Smooth muscle cell (in vitro differentiated cells): ENCODE data around the gene TTC8. TPM values are rescaled to one million over a fixed set of nuclear protein-coding genes. Genes with fewer than 3 reads are reported as not detected.

ENCODE experiments used
- DNase-seq: peaks from one replicate; lab custom pipeline; 2025; ENCODE audit not compliant: unreplicated experiment; lab: John Stamatoyannopoulos, UW
- H2AFZ ChIP-seq: fragments of 200-600 bp; sonication (generic); 2 replicates; pipeline ENCODE4 v1.6.0; 2016; ENCODE audit warnings: antibody characterized with exemption, low read depth, mild to moderate bottlenecking
- H3F3A ChIP-seq: fragments of 200-600 bp; sonication (generic); 2 replicates; pipeline ENCODE4 v1.6.0; 2017; ENCODE audit warnings: antibody characterized with exemption, low read depth
- H3K27ac ChIP-seq: fragments of 200-600 bp; sonication (generic); 2 replicates; pipeline ENCODE4 v1.5.1; 2016; ENCODE audit warnings: low read depth, mild to moderate bottlenecking
- H3K27me3 ChIP-seq: fragments of 200-600 bp; sonication (generic); 2 replicates; pipeline ENCODE4 v1.6.1; 2016; ENCODE audit warnings: low read depth, mild to moderate bottlenecking
- H3K36me3 ChIP-seq: fragments of 200-600 bp; sonication (generic); 2 replicates; pipeline ENCODE4 v1.5.1; 2016; ENCODE audit warnings: low read depth
- H3K4me1 ChIP-seq: fragments of 200-600 bp; sonication (generic); 2 replicates; pipeline ENCODE4 v1.5.1; 2016; ENCODE audit warnings: low read depth
- H3K4me2 ChIP-seq: fragments of 200-600 bp; sonication (generic); 2 replicates; pipeline ENCODE4 v1.6.0; 2016; ENCODE audit warnings: mild to moderate bottlenecking
- H3K4me3 ChIP-seq: fragments of 200-600 bp; sonication (generic); 2 replicates; pipeline ENCODE4 v1.5.1; 2016; ENCODE audit warnings: mild to moderate bottlenecking
- H3K79me2 ChIP-seq: fragments of 200-600 bp; sonication (generic); 2 replicates; pipeline ENCODE4 v1.6.0; 2016; ENCODE audit warnings: low read depth, mild to moderate bottlenecking
- H3K9ac ChIP-seq: fragments of 200-600 bp; sonication (generic); 2 replicates; pipeline ENCODE4 v1.6.0; 2016; ENCODE audit warnings: low read depth
- H3K9me3 ChIP-seq: fragments of 200-600 bp; sonication (generic); replicated peaks from 2 replicates; pipeline ENCODE4 v1.5.1; 2016; ENCODE audit warnings: low read depth
- H4K20me1 ChIP-seq: fragments of 200-600 bp; sonication (generic); 2 replicates; pipeline ENCODE4 v1.6.0; 2016; ENCODE audit warnings: low read depth
- WGBS: methylation state at CpG from one replicate; pipeline ENCODE4 v1.1.7; 2016; ENCODE audit warnings: low lambda C conversion rate; 5-methylcytosine and 5-hydroxymethylcytosine counted together
- polyA plus RNA-seq: library from polyadenylated mRNA; unstranded; fragments of >200 nt; fragmentation: Nextera tagmentation; extraction: Ambion mirVana; gene quantifications from 2 replicates; pipeline ENCODE4 v1.2.1, GENCODE V29; 2016
- total RNA-seq: library from RNA; depleted of rRNA; stranded (reverse); fragments of >200 nt; gene quantifications from 2 replicates; pipeline ENCODE4 v1.2.3, GENCODE V29; 2014
- TF ChIP-seq, protein P1 (sequence below): fragments of 200-600 bp; sonication (generic); IDR thresholded peaks from 2 replicates; pipeline ENCODE4 v1.5.1; 2017; ENCODE audit warnings: borderline replicate concordance, mild to moderate bottlenecking, antibody characterized with exemption; ENCODE audit not compliant: insufficient read depth, poor library complexity, severe bottlenecking

The TTC8 gene
- total and polyA plus RNA-seq, 2 experiments from 2014 or later: 20.0 to 58.9 TPM

DNA sequence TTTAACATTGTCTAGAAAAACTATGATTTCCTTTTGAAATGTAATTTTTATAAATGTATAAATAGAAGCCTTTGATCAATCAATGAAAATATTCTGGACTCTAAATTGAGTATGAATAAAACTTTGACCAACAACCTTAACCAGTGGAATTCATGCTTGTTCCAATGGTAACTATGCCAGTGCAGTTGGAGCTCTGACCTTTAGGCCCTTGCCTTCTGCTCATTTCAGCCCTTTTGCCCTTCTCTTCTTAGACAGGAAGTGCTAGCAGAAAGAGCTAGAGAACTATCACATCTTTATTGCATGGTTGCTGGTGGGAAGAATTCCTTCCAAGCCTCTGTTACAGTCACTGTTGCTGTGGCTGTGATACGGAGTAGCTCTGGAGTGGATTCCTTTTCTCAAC lies 39.7 kb downstream of the TTC8 start:
- Histone ChIP-seq H3K27ac (no peak overlapping the region), H4K20me1 (no peaks in the 10 kb centered on the region), H3K4me2 (no peak overlapping the region), H3K27me3 (no peaks in the 10 kb centered on the region), H3F3A (no peaks in the 10 kb centered on the region), H3K9me3 (no peaks in the 10 kb centered on the region), H3K9ac (no peak overlapping the region), H3K4me1 (no peaks in the 10 kb centered on the region), H3K4me3 (no peak overlapping the region), H3K36me3 (peaks cover 2% of the 10 kb centered on the region), H3K79me2 (no peaks in the 10 kb centered on the region), H2AFZ (no peak overlapping the region)
- WGBS: 64% methylated on average over 1 of the region's 1 CpG
- TF ChIP-seq, protein P1, sequence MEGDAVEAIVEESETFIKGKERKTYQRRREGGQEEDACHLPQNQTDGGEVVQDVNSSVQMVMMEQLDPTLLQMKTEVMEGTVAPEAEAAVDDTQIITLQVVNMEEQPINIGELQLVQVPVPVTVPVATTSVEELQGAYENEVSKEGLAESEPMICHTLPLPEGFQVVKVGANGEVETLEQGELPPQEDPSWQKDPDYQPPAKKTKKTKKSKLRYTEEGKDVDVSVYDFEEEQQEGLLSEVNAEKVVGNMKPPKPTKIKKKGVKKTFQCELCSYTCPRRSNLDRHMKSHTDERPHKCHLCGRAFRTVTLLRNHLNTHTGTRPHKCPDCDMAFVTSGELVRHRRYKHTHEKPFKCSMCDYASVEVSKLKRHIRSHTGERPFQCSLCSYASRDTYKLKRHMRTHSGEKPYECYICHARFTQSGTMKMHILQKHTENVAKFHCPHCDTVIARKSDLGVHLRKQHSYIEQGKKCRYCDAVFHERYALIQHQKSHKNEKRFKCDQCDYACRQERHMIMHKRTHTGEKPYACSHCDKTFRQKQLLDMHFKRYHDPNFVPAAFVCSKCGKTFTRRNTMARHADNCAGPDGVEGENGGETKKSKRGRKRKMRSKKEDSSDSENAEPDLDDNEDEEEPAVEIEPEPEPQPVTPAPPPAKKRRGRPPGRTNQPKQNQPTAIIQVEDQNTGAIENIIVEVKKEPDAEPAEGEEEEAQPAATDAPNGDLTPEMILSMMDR: no peak
- no peak for DNase-seq

DNA sequence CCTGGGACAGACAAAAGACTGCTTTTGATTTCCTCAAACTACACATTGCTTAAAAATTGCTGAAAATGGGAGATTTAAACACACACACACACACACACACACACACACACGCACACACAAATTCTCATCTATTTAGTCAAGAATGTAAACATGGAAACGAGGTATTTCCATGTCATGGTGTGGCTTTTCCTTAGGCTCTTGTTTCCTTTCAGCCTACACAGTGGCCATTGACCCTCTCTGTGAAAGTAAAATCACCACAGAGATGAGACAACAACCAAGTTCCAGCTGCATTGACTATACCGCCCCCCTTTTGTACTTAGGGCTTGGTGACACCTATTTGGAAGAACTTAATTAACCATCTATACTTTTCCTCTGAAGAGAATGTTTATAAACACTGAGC lies 41.9 kb downstream of the TTC8 start:
- peaks cover 5% of the 10 kb centered on the region for H3K36me3 ChIP-seq
- H3K9ac ChIP-seq: no peak overlapping the region
- H3K4me3 ChIP-seq: no peak overlapping the region
- no peak for DNase-seq
- WGBS: 69% methylated on average over 3 of the region's 3 CpGs
- no peaks in the 10 kb centered on the region for H3F3A ChIP-seq
- no peaks in the 10 kb centered on the region for H3K4me1 ChIP-seq
- H3K4me2 ChIP-seq: no peak overlapping the region
- H4K20me1 ChIP-seq: no peaks in the 10 kb centered on the region
- H3K79me2 ChIP-seq: no peaks in the 10 kb centered on the region
- H3K27me3 ChIP-seq: no peaks in the 10 kb centered on the region
- TF ChIP-seq, protein P1: no peak
- H2AFZ ChIP-seq: no peak overlapping the region
- H3K27ac ChIP-seq: no peak overlapping the region
- H3K9me3 ChIP-seq: no peaks in the 10 kb centered on the region

DNA sequence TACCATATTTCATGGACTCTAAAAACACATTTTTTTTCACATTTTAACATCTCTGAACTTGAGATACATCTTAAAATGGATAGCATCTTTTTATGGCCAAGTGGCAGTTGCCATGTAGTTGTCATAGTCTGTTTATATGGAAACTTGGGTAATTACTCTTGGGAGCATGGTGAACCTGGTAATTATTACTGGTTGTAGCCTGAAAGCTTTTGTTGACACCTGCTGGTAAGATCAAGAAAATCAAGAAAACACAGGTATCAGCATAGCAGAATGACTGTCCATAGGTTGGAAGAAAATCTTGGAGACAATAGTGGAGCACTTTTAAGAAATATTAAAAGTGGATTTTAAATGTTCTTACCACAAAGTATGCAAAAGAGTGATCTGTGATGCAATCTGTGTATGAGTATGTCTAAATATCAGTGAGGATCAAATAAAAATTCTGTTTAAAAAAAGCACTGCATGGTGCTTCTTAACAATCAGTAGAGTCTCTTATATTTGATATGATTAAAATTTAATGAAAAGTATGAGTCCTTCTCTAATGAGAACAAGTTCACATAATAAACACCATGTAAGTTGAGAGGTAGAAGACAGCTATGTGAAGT lies 44.2 kb downstream of the TTC8 start:
- Histone ChIP-seq H4K20me1 (no peaks in the 10 kb centered on the region), H3K9ac (no peak overlapping the region), H3K4me2 (no peak overlapping the region), H3F3A (no peaks in the 10 kb centered on the region), H3K4me3 (no peak overlapping the region), H3K4me1 (no peaks in the 10 kb centered on the region), H3K36me3 (peaks cover 5% of the 10 kb centered on the region), H3K27me3 (no peaks in the 10 kb centered on the region), H3K27ac (no peak overlapping the region), H2AFZ (no peak overlapping the region), H3K79me2 (no peaks in the 10 kb centered on the region), H3K9me3 (no peaks in the 10 kb centered on the region)
- DNase-seq: no peak
- TF ChIP-seq, protein P1: peak; percentile 12

DNA sequence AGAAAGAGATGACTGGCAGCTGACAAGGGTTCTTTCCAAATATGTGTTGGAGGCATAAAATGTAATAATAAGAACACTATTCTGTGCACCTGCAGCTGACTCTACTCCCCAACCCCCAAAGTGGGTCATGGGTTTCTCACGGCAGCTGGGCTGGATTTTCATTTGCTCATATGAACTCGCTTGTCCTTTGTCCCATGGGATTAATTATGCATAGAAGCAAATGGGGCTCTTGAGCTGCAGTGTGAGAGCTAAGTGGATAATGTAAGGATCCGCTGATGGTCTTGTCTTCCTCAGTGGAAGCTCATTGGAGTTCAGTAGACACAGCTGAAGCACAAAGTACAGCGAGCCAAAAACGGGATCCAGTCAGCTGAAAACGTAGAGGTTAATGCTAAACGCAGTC lies 46.3 kb downstream of the TTC8 start:
- Histone ChIP-seq H3K27ac (no peak overlapping the region), H3K9ac (no peak overlapping the region), H3F3A (no peaks in the 10 kb centered on the region), H3K36me3 (peaks cover 5% of the 10 kb centered on the region), H3K9me3 (no peaks in the 10 kb centered on the region), H3K79me2 (no peaks in the 10 kb centered on the region), H3K4me2 (no peak overlapping the region), H2AFZ (no peak overlapping the region), H3K4me1 (no peaks in the 10 kb centered on the region), H3K4me3 (no peak overlapping the region), H4K20me1 (no peaks in the 10 kb centered on the region), H3K27me3 (no peaks in the 10 kb centered on the region)
- WGBS: 98% methylated on average over 7 of the region's 7 CpGs
- DNase-seq: no peak
- TF ChIP-seq, protein P1: no peak
